Iris pigment epithelial cell (primary cell): ENCODE measurements around the gene ORC3.
"Not testable (repeated sequence)": the region's sequence is repeated elsewhere in the genome, so short reads cannot be mapped to it uniquely, and the experiment has no call there.

Experiments used
- DNase-seq: peaks from one replicate; pipeline ENCODE4 v3.0.0-alpha.2; 2011; ENCODE audit warnings: low read depth

Gene ORC3

DNA sequence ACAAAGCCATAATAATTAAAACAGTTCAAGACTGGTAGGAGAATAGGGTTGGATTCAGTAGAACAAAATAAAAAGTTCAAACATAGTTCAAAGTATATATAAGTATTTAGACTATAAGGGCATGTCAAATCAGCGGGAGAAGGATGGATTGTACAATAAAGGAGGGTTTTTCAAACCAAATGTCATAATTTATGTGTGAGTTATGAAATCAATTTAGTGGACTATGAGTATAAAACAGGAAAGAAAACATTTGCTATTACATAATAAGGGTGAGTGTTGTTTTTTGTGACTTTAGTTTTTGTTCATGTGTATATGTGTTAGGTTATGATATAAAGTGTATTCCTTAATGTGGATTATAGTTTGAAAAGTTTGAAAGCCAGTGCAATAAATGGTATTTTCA lies 10.6 kb downstream of the ORC3 start:
- DNase-seq, result no peak

GRCh38 chr6:87606199-87606598 lies 16.3 kb downstream of the ORC3 start:
- no peak for DNase-seq

GRCh38 chr6:87608802-87609201 lies 18.9 kb downstream of the ORC3 start:
- no peak for DNase-seq

DNA sequence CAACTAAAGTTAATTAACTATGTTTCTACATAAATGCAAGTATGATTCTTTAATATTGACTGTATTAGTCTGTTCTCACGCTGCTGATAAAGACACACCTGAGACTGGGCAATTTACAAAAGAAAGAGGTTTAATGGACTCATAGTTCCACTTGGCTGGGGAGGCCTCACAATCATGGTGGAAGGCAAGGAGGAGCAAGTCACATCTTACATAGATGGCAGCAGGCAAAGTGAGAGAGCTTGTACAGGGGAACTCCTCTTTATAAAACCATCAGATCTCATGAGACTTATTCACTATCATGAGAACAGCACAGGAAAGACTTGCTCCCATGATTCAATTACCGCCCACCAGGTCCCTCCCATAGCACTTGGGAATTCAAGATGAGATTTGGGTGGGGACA lies 23.1 kb downstream of the ORC3 start:
- DNase-seq, result not testable (repeated sequence)

DNA sequence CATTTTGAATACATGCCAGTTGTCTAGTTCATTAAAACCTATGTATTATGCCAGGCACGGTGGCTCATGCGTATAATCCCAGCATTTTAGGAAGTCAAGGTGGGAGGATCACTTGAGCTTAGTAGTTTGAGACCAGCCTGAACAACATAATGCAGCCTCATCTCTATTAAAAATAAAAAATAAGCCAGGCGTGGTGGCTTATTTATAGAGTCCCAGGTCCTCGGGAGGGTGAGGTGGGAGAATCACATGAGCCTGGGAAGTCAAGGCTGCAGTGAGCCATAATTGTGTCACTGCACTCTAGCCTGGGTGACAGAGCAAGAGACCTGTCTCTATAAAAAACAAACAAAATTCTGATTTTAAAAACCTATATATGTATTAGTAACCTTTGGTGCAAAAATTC lies 27.5 kb downstream of the ORC3 start:
- DNase-seq, result no peak

DNA sequence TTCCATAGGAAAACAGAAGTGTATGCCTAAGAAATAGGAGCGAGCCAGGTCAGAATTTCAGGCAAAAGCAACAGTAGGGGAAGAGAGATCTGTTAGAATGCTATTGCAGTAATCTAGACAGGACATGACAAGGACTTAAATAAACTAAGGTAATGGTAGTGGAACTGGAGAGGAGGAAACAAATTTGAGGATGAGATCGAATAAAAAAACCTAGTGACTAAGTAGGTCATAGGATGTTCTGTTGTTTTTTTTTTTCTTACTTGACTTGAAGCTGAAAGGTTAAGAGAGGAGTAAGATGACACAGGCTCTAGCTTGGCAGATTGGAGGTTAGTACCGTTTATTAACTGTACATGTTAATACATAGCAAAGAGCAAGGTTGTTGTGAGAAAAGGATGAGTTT lies 28.6 kb downstream of the ORC3 start:
- peak; percentile 31 for DNase-seq

DNA sequence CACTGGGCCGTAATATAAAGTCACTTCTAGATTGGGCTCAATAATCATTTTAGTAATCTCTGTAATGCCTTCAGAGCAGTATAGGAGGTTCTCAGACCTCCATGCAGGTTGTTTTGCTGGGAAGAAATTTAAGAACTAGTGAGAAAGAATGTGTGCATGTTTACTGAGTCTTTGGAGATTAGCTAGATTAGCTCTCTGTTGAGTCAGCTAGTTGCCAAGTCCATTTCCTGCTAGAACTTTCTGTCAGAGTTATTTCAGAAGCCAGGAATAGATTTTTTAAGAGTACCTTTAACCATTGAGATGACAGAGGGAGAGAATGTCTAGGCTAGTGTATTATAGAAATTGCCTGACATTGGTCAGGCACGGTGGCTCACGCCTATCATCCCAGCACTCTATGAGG lies 33.3 kb downstream of the ORC3 start:
- DNase-seq, result peak; percentile 89

GRCh38 chr6:87628424-87628823 lies 38.5 kb downstream of the ORC3 start:
- DNase-seq, result no peak

DNA sequence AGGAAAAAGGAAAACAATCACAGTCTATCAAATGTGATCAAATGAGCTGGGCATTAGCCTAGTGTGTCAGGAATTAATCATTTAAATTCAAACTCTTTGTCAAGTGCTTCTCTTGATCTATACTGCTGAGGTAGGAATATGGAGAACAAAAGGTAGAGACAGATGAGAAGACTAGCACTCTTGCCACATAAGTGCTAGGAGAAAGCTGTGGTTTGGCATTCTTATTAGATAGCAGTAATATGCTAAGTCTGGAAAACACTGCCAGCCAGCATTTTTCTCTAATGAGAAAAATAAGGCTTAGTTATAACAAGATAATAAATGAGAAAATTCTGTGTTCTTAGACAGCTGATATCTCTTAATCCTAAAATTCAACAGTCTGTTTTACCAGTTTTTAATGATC lies 38.9 kb downstream of the ORC3 start:
- peak; percentile 71 for DNase-seq

DNA sequence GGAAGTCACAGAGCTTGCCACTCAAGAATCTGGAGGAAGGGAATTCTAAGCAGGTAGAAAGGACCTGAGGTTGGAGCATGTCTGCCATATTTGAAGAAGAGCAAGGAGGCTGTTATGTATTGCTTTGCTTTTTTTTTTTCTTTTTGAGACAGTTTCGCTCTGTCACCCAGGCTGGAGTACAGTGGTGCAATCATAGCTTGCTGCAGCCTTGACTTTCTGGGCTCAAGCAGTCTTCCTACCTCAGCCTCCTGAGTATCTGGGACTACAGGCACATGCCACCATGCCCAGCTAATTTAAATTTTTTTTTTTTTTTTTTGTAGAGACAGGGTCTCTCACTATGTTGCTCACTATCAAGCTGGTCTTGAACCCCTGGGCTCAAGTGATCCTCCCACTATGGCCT lies 40.8 kb downstream of the ORC3 start:
- no peak for DNase-seq

GRCh38 chr6:87633851-87634250 lies 43.9 kb downstream of the ORC3 start:
- no peak for DNase-seq

DNA sequence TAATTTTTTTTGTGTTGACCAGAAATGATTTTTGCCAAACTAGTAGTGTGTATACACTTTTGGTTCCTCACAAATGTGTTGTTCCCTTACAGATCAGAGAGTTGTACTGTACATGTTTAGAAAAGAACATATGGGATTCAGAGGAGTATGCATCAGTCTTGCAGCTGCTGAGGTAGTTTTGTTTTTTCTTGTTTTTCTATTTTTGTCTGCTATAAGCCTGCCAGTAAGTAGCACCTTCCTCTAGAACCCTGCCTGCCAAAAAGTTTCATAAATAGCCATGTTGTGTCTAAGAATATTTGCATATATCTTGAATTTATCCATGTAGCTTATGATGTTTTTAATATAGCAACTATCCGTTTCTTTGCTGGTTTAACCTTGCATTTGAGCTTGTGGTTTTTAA lies 46.4 kb downstream of the ORC3 start:
- no peak for DNase-seq

DNA sequence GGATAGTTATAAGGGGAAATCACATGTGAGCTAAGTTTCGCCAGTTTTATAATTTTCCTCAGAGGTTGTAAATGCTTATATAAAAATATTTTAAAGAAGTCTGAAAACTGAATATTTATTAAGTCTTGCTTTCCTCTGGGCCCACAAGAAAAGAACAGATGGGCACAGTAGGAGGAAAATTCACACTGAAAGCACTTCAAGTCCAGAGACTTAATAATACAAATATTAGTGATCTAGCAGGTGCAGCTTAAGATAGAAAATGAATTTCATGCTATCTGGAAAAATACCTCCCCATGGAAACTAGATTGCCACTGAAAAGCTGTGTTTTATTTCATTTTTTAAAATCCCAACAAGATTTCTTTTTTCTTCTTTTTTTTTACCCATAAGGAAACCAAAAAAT lies 47.2 kb downstream of the ORC3 start:
- no peak for DNase-seq

DNA sequence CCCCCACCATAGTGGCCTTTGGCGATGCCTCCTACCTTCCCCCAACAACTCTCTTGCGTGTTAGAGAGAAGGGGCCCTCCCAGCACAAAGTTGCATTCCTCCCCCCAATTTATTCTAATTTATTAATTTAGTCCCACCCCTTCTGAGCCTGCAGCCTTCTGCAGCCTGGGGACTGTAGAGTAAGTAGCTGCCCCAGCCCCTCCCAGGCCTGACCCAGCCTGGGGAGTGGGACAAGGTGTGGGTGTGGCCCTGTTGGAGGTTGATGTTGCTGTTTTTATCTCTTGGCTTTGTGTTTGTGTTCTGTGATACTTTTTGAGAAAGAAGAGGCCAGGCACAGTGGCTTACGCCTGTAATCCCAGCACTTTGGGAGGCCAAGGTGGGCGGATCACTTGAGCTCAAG lies 49.4 kb downstream of the ORC3 start:
- DNase-seq, result no peak

DNA sequence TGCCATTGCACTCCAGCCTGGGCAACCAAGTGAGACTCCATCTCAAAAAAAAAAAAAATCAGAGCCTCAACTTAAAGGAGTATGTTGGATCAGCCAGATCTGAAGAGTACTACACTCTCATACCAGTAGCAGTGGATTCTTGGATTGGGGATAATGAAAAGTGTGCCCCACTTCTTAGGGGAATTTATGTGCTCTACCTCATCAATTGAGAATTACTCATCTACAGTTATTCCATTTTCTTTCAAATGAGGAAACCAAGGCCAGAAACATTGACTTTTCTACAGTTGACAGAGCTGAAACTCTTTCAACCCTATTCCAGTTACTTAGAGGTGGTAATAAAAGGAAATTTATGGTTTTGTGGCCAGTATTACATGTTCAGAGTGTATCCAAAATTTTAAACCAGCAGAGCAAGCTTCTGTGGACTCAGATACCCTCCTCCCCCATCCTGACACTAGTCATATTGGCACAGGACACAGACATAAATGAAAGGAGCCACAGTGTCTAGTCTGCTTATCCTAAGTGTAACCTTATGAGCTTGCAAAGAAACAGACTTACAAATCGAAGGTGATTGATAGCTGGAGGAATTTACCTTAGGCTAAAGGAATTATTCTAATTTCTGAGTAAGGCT lies 51.2 kb downstream of the ORC3 start:
- DNase-seq, result no peak

DNA sequence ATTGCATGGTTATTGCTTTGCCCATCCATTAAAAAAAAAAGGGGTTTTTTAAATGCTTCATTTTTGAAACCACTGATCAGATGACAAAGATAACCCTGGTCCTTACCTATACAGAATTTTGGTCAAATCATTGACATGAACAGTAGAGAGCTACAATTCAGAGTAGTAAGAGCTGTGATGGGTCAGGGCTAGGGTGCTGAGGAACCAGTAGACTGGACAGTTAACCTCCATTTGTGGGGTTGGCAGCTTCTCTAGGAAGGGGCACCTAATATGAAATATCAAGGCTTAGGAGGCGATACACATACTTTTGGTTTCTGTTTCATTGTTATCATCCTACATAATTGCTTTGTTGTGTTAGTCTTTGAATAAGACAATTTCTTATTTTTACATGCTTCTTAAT lies 55.1 kb downstream of the ORC3 start:
- DNase-seq, result no peak

DNA sequence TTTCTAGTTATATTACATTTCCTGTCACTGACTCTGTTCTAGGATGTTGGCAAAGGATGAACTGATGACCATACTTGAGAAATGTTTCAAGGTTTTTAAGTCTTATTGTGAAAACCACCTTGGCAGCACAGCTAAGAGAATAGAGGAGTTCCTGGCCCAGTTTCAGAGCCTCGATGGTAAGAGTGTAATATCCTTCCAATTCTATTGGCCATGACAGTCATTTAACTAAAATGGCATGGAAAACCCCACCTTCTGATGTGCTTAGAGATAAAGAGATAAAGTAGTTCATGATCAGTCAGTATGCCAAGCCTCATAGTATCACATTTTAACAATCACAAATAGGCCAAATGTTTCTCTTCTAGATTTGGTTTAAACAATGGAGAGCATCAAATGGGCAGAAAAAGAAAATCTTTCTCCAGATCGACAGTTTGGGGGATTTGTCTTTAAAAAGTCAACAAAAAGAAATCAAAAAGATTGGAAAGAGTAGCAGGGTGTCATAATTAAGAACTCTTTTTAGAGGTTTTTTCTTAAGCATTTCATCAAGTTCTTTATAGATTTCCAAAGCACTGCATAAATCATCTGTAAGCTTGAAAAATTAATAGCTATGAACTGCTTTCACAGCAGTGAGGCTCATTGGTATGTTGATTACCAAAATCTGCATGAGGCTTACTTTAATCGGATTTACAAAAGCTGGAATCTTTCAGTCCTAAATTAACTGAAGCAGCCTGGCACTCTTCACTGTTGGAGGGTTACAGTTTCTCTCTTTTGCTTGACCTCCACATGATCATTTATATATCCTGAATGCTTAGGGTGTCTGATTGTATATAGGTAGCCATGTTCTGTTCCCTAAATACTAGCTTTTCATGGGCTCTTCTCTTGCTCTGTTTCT lies 63.4 kb downstream of the ORC3 start:
- DNase-seq, result no peak

- DNase-seq, result no peak
Measured at GRCh38 chr6:87654122-87654521, 64.2 kb downstream of the ORC3 start.

GRCh38 chr6:87654875-87655454 lies 65.0 kb downstream of the ORC3 start:
- DNase-seq, result peak; percentile 47

DNA sequence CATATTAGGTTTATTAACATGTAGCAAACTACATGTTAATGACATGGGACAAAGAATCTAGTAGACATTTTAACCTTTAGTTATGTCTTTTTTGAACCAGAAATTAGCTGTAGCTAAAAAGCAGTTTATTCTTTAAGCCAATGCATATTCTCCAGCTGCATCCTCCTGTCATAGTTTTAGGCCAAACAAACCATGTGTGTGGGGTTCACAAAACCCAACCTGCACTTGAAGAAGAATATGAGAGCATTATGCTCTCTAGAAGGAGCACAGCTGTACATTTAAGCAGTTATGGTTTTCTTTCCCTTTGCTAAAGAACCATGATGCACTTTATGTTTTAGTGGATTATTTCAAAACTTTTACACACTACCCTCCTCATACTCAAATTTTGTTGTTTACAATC lies 65.9 kb downstream of the ORC3 start:
- DNase-seq, result no peak

- peak; percentile 42 for DNase-seq
Measured at GRCh38 chr6:87656857-87657256, 66.9 kb downstream of the ORC3 start.

DNA sequence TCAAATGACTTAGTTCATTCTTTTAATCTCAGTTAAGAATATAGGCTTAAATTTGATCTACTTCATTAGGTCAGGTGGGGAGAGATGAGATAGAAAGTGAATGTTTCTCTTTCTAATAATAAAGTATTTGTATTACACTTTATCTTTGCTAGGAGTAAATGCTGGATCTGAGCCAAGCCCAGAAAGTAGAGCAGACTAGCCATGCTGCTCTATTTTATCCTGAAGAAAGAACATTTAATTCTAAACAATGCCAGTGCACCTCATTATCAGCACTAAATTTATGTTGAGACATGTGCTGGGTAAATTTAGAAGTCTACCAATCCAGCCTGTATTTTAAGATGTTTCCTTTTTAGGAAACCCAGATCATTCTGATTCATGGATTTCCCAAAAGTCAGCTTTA lies 68.6 kb downstream of the ORC3 start:
- DNase-seq, result peak; percentile 29

DNA sequence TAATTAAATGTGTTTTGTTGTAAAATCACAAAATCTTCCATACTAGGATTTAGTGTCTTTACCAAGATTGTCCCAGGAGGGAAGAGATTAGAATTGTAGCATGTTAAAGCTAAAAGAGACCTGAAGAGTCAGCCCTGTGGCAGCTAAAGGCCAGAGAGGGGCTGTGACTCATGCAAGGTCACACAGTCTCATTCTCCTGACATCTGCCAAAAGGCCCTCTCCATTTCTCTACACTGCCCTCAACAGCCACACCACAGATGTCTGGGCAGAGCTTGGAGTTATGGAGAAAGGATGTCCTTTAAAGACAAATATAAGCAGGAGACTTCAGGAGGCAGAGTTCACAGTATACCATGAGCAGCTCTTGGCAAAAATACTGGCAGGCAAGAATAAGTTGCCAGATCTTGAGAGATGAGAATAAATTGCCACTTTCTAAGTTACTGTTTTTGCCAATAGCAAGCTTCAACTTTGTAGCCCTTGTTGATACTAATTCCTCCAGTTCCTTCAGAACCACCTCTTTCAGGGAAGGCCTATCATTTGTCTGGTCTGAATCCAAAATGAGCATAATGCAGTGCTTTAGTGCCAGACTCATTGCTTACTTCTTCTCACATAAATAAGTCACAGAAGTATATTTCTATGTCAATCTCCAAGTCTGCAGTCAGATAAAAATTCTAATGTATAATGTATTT lies 70.4 kb downstream of the ORC3 start:
- peak; percentile 71 for DNase-seq
